HG03575 (cell line): ENCODE measurements around the gene DCXR.

Source experiments
- ATAC-seq: cut with Tn5 transposase; IDR thresholded peaks from one replicate; pipeline ENCODE4 v1.9.1; 2021; ENCODE audit not compliant: unreplicated experiment, insufficient number of reproducible peaks, low FRiP score; ENCODE audit errors: extremely low read depth

The DCXR gene

GRCh38 chr17:81992306-81993102, 45.0 kb downstream of the DCXR start:
- ATAC-seq = no peak

- no peak for ATAC-seq
Observed at GRCh38 chr17:81991684-81992305, 45.7 kb downstream of the DCXR start.

GRCh38 chr17:81990836-81991683, 46.4 kb downstream of the DCXR start:
- no peak for ATAC-seq

- ATAC-seq = no peak
Observed at GRCh38 chr17:81987161-81987770, 50.2 kb downstream of the DCXR start.

GRCh38 chr17:81986606-81987005, 50.9 kb downstream of the DCXR start:
- no peak for ATAC-seq
